ENCODE measurements around the gene MYOF.
A peak's percentile ranks its signal among the peaks of the same experiment; 100 is the strongest.
"Not testable (repeated sequence)": the region's sequence is repeated elsewhere in the genome, so short reads cannot be mapped to it uniquely, and the experiment has no call there.

Gene MYOF

DNA sequence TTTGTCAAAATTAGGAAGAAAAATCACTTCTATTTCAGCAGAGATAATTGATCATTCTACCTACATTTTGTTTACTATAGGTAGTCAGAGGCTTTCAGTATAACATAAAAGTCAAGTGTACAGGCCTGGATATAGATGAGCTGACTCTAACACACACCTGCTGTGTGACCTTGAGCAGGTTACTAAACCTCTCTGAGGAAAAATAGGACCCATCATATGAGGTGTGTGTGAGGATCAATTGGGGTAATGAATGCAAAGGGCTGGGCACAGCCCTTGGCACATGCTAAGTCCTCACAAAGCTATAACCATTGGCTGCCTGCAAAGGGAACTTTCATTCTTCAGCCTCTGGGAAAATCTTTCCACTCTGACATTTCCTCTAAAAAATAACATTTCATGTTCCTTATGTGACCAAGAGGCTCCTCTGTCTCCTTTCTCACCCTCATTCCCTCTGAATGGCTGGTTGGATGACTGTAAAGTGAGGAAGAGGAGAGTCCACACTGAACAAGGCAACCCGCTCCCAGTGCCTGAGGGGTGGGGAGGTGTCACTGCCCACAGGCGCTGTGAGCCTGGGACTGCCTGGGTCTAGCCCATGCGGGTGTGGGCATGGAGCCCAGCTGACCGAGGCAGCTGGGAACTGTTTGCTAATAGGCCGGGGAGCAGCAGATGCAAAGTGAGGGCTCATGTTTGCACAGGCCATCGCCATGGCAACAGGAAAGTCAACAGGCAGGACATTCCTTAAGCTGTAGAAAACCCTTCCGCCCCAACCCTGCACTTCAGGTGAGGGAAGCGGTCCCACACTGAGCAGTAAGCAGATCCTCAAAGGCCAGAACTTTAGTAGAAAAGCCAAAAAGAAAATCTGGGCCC is 36.8 kb downstream of the MYOF start:
- no peak overlapping the region; a peak in 1 of 22 replicates for H3K4me2 ChIP-seq
- H3K4me3 ChIP-seq: no peak overlapping the region
- no peak for TF ChIP-seq Cebpa-rat (IDR thresholded peaks at IDR 0.05)
- no peaks in the 10 kb centered on the region for H3K27me3 ChIP-seq
- peaks cover 0 to 12% (median 0%) of the 10 kb centered on the region in 11 experiments; a peak in 2 of 22 replicates for H3K36me3 ChIP-seq
- H4K20me1 ChIP-seq: no peaks in the 10 kb centered on the region
- H3K4me1 ChIP-seq: peaks cover 0 to 21% (median 0%) of the 10 kb centered on the region in 10 experiments; a peak in 6 of 20 replicates
- H3K9me3 ChIP-seq (replicated peaks in 1 of 11): no peaks in the 10 kb centered on the region
- no peak overlapping the region for H3K9ac ChIP-seq
- no peak overlapping the region for H3K27ac ChIP-seq

DNA sequence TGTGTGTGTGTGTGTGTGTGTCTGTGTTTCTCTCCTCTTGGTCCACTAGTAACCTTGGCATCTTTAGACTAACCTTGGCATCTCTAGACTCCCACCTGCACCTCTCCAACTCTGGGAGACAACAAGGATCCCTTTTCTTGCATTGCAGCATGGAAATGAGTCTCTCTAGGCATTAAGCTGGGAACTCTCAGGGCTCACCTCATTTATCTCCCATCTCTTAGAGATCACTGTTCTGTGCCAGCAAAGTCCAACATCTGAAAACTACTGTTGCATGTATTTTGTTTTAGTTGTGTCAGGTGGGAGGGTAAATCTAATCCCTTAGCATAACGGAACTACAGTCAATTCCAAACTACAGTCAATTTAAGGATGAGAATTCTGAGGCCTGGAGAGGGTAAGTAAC is 38.7 kb downstream of the MYOF start:
- Histone ChIP-seq H3K4me3 (no peak overlapping the region), H3K9me3 (replicated peaks in 1 of 11) (no peaks in the 10 kb centered on the region), H3K27ac (no peak overlapping the region), H3K9ac (no peak overlapping the region), H3K27me3 (no peaks in the 10 kb centered on the region), H4K20me1 (no peaks in the 10 kb centered on the region), H3K36me3 (no peaks in the 10 kb centered on the region; a peak in 1 of 22 replicates), H3K4me2 (no peak overlapping the region), H3K4me1 (peaks cover 0 to 21% (median 0%) of the 10 kb centered on the region in 10 experiments; a peak in 6 of 20 replicates)
- no peak for TF ChIP-seq Cebpa-rat (IDR thresholded peaks at IDR 0.05)

DNA sequence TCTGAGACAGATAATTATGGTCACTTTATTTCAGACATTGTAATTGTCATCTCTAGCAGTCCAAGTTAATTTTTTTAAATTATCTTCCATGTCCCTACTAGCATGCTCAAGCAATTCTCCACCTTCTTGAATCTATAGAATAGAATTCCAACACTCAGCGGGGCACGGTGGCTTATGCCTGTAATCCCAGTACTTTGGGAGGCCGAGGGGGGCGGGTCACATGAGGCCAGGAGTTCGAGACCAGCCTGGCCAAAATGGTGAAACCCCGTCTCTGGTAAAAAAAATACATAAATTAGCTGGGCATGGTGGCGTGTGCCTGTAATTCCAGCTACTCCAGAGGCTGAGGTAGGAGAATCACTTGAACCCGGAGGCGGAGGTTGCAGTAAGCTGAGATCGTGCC is 39.4 kb downstream of the MYOF start:
- Histone ChIP-seq H3K4me1 (peaks cover 0 to 25% (median 0%) of the 10 kb centered on the region in 10 experiments; a peak in 8 of 20 replicates), H3K4me2 (peak overlapping the region in 4 of 11 experiments; percentile 17 to 44 (median 37); a peak in 5 of 22 replicates)
- not testable (repeated sequence) for H4K20me1 ChIP-seq; H3K4me3 ChIP-seq; H3K27ac ChIP-seq; H3K9ac ChIP-seq; H3K9me3 ChIP-seq (replicated peaks in 1 of 11); H3K27me3 ChIP-seq; H3K36me3 ChIP-seq

DNA sequence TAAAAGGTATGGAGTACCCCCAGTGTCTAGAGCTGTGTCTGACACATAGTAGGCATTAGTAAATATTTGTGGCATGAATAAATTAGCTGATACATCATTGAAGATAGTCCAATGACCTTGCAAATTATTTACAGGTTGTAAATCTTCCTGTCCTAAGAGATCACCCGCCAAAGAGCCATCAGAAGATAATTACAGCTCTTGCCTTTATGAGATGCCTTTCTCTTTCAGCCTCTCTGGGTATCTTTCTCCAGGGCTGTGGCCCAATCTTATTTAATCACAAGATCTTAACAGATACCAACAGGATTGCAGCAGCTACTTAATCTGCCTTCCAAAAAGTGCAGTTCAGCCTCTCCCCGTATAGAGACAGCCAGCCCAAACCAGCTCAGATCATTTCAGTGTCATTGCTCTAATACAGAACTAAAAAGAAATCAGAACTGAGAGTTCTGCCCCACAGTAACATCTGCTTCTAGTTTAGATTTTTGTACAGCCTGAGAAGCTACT is 41.5 kb downstream of the MYOF start:
- no peaks in the 10 kb centered on the region; a peak in 1 of 22 replicates for H3K36me3 ChIP-seq
- no peak overlapping the region for H3K4me3 ChIP-seq
- no peak for TF ChIP-seq Cebpa-rat (IDR thresholded peaks at IDR 0.05)
- H3K4me1 ChIP-seq: peaks cover 0 to 41% (median 7%) of the 10 kb centered on the region in 10 experiments; a peak in 10 of 20 replicates
- H4K20me1 ChIP-seq: no peaks in the 10 kb centered on the region
- H3K9ac ChIP-seq: no peak overlapping the region
- H3K27ac ChIP-seq: no peak overlapping the region
- no peaks in the 10 kb centered on the region for H3K27me3 ChIP-seq
- H3K4me2 ChIP-seq: no peak overlapping the region
- no peaks in the 10 kb centered on the region for H3K9me3 ChIP-seq (replicated peaks in 1 of 11)

DNA sequence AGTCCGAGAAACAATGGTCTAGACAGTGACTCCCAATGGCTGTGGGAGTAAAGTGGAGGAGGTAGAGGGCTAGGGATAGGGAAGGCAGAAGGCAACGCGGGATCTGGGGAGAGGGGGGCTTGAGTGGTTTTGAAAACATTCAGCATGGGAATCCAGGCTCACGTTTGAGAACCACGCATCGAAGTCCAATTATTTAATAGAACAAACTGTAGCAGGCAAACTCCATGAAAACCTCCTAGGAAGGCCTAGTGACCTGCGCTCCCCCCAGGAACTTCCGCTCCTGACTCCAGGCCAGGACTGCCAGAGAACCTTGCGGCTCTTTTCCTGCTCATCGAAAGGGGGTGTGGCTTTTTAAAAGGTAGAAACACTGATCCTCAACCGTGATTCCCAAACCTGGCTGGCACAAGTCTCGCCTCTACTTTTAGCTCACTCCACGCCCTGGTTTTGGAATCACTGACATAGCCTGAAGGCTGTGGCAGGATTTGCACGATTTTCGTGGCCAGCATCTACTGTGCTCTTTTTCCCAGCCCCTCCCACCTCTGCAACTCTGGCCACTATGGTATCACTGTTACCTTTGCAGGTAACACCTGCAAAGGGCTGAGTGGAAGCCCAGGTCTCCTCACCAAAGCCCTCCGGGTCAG is 43.4 kb downstream of the MYOF start:
- no peak overlapping the region for H3K27ac ChIP-seq

DNA sequence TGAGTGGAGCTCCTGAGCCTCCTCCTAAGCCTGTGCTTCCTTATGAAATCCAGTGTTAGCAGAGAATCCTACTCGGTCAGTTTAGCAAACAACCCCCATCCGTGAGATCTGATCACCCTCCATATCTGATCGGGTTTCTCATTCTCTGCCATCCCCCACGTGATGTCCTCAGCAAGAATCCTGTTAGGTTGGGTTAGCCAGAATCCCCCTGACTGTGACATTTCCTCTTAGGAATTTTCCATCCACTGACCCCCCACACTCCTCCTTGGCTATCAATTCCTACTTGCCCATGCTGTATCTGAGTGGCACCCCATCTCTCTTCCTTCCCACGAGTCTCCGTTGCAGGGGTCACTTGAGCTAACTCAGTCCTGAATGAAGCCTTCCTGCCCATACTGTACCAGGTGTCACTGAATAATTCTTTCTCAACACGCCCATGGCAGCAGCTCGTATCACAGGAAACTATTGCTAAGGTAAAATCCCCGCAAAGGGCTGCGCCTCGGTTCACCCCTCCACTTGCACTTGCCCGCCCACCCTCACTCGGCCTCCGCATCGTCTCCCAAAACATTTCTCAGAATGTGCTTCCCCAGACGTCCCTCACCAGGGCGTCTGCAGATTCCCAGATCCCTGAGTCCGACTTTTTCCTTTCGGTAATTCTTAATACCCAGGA is 44.1 kb downstream of the MYOF start:
- Histone ChIP-seq H3K9me3 (replicated peaks in 1 of 11) (no peaks in the 10 kb centered on the region; a peak in 1 of 22 replicates), H3K27ac (peak overlapping the region in 4 of 11 experiments; percentile 28 to 64 (median 45); a peak in 6 of 22 replicates), H3K4me2 (peak overlapping the region in 4 of 11 experiments; percentile 37 to 57 (median 53); a peak in 6 of 22 replicates), H4K20me1 (no peaks in the 10 kb centered on the region), H3K27me3 (no peaks in the 10 kb centered on the region), H3K36me3 (no peaks in the 10 kb centered on the region), H3K4me3 (no peak overlapping the region), H3K4me1 (peaks cover 0 to 66% (median 19%) of the 10 kb centered on the region in 10 experiments; a peak in 11 of 20 replicates), H3K9ac (no peak overlapping the region)
- TF ChIP-seq Cebpa-rat (IDR thresholded peaks at IDR 0.05): no peak

More for the DNA sequence above, 43.4 kb downstream of the MYOF start:
- Histone ChIP-seq H3K4me2 (no peak overlapping the region), H3K9ac (no peak overlapping the region), H3K4me3 (no peak overlapping the region), H3K36me3 (no peaks in the 10 kb centered on the region), H3K9me3 (replicated peaks in 1 of 11) (no peaks in the 10 kb centered on the region; a peak in 1 of 22 replicates), H4K20me1 (no peaks in the 10 kb centered on the region), H3K4me1 (peaks cover 0 to 59% (median 13%) of the 10 kb centered on the region in 10 experiments; a peak in 11 of 20 replicates), H3K27me3 (no peaks in the 10 kb centered on the region)
- TF ChIP-seq Cebpa-rat (IDR thresholded peaks at IDR 0.05): no peak

DNA sequence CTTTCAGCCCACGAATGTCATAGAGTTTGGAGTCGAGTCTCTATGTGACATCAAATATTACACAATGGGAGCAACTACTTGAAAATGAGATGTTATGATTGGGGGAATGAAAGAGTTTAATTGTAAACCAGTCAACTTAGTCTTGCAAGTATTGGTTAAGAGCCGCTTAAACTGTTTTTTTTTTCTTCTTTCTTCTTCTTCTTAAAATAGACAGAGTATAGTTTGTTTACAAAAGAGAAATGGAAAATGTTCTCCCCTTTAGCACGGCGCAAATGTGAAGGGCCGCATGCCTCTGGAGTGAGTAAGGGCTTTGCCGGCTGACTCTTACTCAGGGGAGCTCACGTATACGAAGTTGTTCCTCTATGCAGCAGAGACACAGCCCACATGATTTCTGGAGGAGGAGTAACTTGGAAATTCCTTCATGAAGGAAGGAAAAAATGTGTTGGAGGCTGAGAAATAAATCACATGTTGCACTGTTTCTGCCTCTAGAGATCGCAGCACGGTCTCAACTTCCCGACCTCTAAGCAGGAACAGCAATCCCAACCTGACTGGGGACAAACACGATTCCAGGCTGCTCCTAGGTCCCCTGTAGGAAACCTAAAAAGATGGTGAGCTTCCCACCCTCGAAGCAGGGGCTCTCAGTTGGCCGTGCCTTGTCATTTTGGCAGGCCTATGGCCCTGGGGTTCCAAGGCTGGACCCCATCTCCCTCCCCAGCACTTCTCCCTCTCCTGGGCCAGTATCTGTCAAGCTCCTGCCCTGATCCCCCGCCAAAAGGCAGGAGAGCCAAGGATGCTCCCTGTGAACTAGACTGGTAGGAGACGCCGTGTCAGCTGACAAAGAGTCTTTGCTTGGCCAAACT is 44.8 kb downstream of the MYOF start:
- Histone ChIP-seq H3K36me3 (no peaks in the 10 kb centered on the region), H4K20me1 (no peaks in the 10 kb centered on the region), H3K9me3 (replicated peaks in 1 of 11) (no peaks in the 10 kb centered on the region; a peak in 1 of 22 replicates), H3K4me1 (peaks cover 1 to 66% (median 23%) of the 10 kb centered on the region in 10 experiments; a peak in 16 of 20 replicates), H3K9ac (peak overlapping the region in 2 of 11 experiments; percentile 1 to 22; a peak in 1 of 22 replicates), H3K27me3 (no peaks in the 10 kb centered on the region), H3K4me3 (no peak overlapping the region), H3K27ac (peak overlapping the region in 4 of 11 experiments; percentile 28 to 64 (median 45); a peak in 6 of 22 replicates), H3K4me2 (peak overlapping the region in 4 of 11 experiments; percentile 37 to 72 (median 53); a peak in 8 of 22 replicates)
- TF ChIP-seq Cebpa-rat (IDR thresholded peaks at IDR 0.05): no peak

DNA sequence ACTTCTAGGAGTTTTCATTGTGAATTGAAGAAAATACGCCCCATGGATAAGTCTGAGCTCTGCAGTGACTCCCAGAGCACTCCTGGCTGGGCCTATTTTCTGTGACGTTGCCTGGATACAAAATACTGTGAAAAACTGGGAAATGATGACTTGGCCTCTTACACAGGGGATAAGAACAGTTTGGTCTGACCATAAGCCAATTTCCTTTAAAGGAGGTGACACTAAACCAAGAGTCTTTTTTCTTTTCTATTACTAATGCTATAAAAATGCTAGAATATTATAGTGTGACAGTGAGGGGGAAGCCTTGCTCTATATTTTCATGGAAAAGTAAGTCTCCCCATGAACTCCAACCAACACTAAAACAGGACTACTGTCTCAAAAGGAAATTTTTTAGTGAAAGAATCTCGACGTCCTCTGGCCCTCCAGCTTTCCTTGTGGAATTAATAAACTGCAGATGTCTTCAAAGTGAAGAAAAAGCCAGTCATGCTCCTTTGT is 45.5 kb downstream of the MYOF start:
- Histone ChIP-seq H3K36me3 (no peaks in the 10 kb centered on the region), H3K4me3 (no peak overlapping the region), H3K9ac (peak overlapping the region in 2 of 11 experiments; percentile 1 to 22; a peak in 1 of 22 replicates), H4K20me1 (no peaks in the 10 kb centered on the region), H3K27me3 (no peaks in the 10 kb centered on the region), H3K27ac (peak overlapping the region in 4 of 11 experiments; percentile 28 to 64 (median 45); a peak in 6 of 22 replicates), H3K4me2 (peak overlapping the region in 4 of 11 experiments; percentile 37 to 72 (median 53); a peak in 9 of 22 replicates), H3K9me3 (replicated peaks in 1 of 11) (no peaks in the 10 kb centered on the region; a peak in 1 of 22 replicates), H3K4me1 (peaks cover 5 to 67% (median 29%) of the 10 kb centered on the region in 10 experiments; a peak in 16 of 20 replicates)
- no peak for TF ChIP-seq Cebpa-rat (IDR thresholded peaks at IDR 0.05)

All from BLaER1 treated with 17β-estradiol and CSF1 and Interleukin-3, amounts not matched to agents 10 nM and 100 nM (cell line).